Stimulated activated CD8-positive, alpha-beta memory T cell treated with anti-CD3 and anti-CD28 coated beads, Interleukin-7, amount 100 ng/mL, for 48 hours (primary cell): ENCODE results near the gene ELL.

Source experiments
- DNase-seq, 2 donors: peaks; one replicate each; pipeline ENCODE4 v3.0.0-alpha.2; 2020; ENCODE audit warnings: low read depth in 1 of 2; ENCODE audit errors: extremely low read depth in 1 of 2

ELL gene

GRCh38 chr19:18435842-18436670 is 85.8 kb downstream of the ELL start:
- no peak for DNase-seq

- no peak for DNase-seq
Observed at GRCh38 chr19:18435178-18435841, 86.6 kb downstream of the ELL start.

- no peak for DNase-seq
Observed at GRCh38 chr19:18434411-18435175, 87.3 kb downstream of the ELL start.

GRCh38 chr19:18433735-18434398 is 88.0 kb downstream of the ELL start:
- DNase-seq = no peak

GRCh38 chr19:18433015-18433691 is 88.7 kb downstream of the ELL start:
- no peak for DNase-seq

- DNase-seq = no peak
Observed at GRCh38 chr19:18432275-18433014, 89.4 kb downstream of the ELL start.

- DNase-seq = no peak
Observed at GRCh38 chr19:18431351-18432197, 90.3 kb downstream of the ELL start.

GRCh38 chr19:18430417-18431144 is 91.3 kb downstream of the ELL start:
- no peak for DNase-seq

- no peak for DNase-seq
Observed at GRCh38 chr19:18429717-18430416, 92.0 kb downstream of the ELL start.

- peak; percentile 66 to 73 for DNase-seq
Observed at GRCh38 chr19:18428787-18429674, 92.8 kb downstream of the ELL start.

- DNase-seq = no peak
Observed at GRCh38 chr19:18428173-18428786, 93.6 kb downstream of the ELL start.

GRCh38 chr19:18427743-18428113 is 94.1 kb downstream of the ELL start:
- DNase-seq = no peak

GRCh38 chr19:18427080-18427742 is 94.7 kb downstream of the ELL start:
- no peak for DNase-seq

- no peak for DNase-seq
Observed at GRCh38 chr19:18426416-18426767, 95.5 kb downstream of the ELL start.

GRCh38 chr19:18425515-18426415 is 96.1 kb downstream of the ELL start:
- DNase-seq = no peak
